Upper lobe of left lung (tissue), 4 donors: ENCODE measurements around the gene TP63.

Source experiments
- POLR2A ChIP-seq, 4 donors: fragments of 450-650 bp; IDR thresholded peaks; one replicate each; pipeline ENCODE4 v1.5.1; 2016 to 2017; ENCODE audit warnings: antibody characterized with exemption in 4 of 4, mild to moderate bottlenecking in 2 of 4
- POLR2AphosphoS5 ChIP-seq, 2 donors: sonication (generic); formaldehyde crosslinking; IDR thresholded peaks; one replicate each; pipeline ENCODE4 v1.5.1; 2017; ENCODE audit warnings: antibody characterized with exemption in 2 of 2

- TF ChIP-seq POLR2A (IDR thresholded peaks at IDR 0.05) (no peak), POLR2AphosphoS5 (IDR thresholded peaks at IDR 0.05) (no peak)
These were observed 84.1 kb downstream of the TP63 start for GRCh38 chr3:189714991-189715961.
